ENCODE data around the gene TMEM198. TPM values are rescaled to one million over a fixed set of nuclear protein-coding genes. Genes with fewer than 3 reads are reported as not detected.

TMEM198 gene
- polyA plus RNA-seq, 1 donor (not counting 4 experiments of a cell fraction or from before 2014, with no cell fraction given): 0.81 TPM

GRCh38 chr2:219547621-219548020, 3.8 kb downstream of the TMEM198 start:
- Histone ChIP-seq H3K4me2 (ENCODE audit: control insufficient read depth, extremely low read depth, insufficient read depth, low read depth, low read length) (no peak overlapping the region), H4K20me1 (ENCODE audit: control insufficient read depth, extremely low read depth, insufficient read depth, low read length) (no peaks in the 10 kb centered on the region), H3K36me3 (ENCODE audit: control insufficient read depth in 2 of 2, extremely low read depth in 1 of 2, insufficient read depth in 2 of 2, low read length in 2 of 2) (no peaks in the 10 kb centered on the region), H3K27me3 (ENCODE audit: control insufficient read depth, extremely low read depth, insufficient read depth, low read length) (no peaks in the 10 kb centered on the region), H3K79me2 (ENCODE audit: control insufficient read depth, insufficient read depth, low read length) (peaks cover 2% of the 10 kb centered on the region), H2AFZ (ENCODE audit: control insufficient read depth, low read length) (no peak overlapping the region), H3K9me3 (ENCODE audit: control insufficient read depth, low read depth, low read length) (no peaks in the 10 kb centered on the region), H3K27ac (ENCODE audit: control insufficient read depth, insufficient read depth, low read length) (no peak overlapping the region), H3K4me3 (ENCODE audit: control insufficient read depth in 2 of 3, extremely low read depth in 1 of 3, insufficient read depth in 2 of 3, low read depth in 1 of 3, low read length in 3 of 3) (no peak overlapping the region), H3K4me1 (ENCODE audit: control insufficient read depth, extremely low read depth, insufficient read depth, low read length) (no peaks in the 10 kb centered on the region), H3K9ac (ENCODE audit: control insufficient read depth, extremely low read depth, insufficient read depth, low read length) (no peak overlapping the region), H3K9me1 (ENCODE audit: control insufficient read depth, extremely low read depth, insufficient read depth, low read length) (no peaks in the 10 kb centered on the region)
- FAIRE-seq (no peak), DNase-seq (ENCODE audit: low read depth, low spot score) (no peak)
- no peak for TF ChIP-seq EZH2 (IDR thresholded peaks at IDR 0.05; ENCODE audit: low read length)
- TF ChIP-seq CTCF (optimal IDR thresholded peaks at IDR 0.05 in 1 of 3, IDR thresholded peaks at IDR 0.05 in 1 of 3, conservative IDR thresholded peaks at IDR 0.05 in 1 of 3; ENCODE audit: extremely low read depth in 1 of 3, insufficient read depth in 2 of 3, low read length in 3 of 3): no peak
- dilution Hi-C loops (cut with MboI; ENCODE audit: extremely low pct_ligation_motif_present, low sequenced_read_pairs): no loop called here

- Histone ChIP-seq H4K20me1 (ENCODE audit: control insufficient read depth, extremely low read depth, insufficient read depth, low read length) (no peaks in the 10 kb centered on the region), H3K36me3 (ENCODE audit: control insufficient read depth in 2 of 2, extremely low read depth in 1 of 2, insufficient read depth in 2 of 2, low read length in 2 of 2) (no peaks in the 10 kb centered on the region), H3K9ac (ENCODE audit: control insufficient read depth, extremely low read depth, insufficient read depth, low read length) (no peak overlapping the region), H3K4me1 (ENCODE audit: control insufficient read depth, extremely low read depth, insufficient read depth, low read length) (no peaks in the 10 kb centered on the region), H3K9me1 (ENCODE audit: control insufficient read depth, extremely low read depth, insufficient read depth, low read length) (no peaks in the 10 kb centered on the region), H3K27ac (ENCODE audit: control insufficient read depth, insufficient read depth, low read length) (no peak overlapping the region), H3K4me3 (ENCODE audit: control insufficient read depth in 2 of 3, extremely low read depth in 1 of 3, insufficient read depth in 2 of 3, low read depth in 1 of 3, low read length in 3 of 3) (no peak overlapping the region), H3K79me2 (ENCODE audit: control insufficient read depth, insufficient read depth, low read length) (no peaks in the 10 kb centered on the region), H3K27me3 (ENCODE audit: control insufficient read depth, extremely low read depth, insufficient read depth, low read length) (peaks cover 8% of the 10 kb centered on the region), H3K9me3 (ENCODE audit: control insufficient read depth, low read depth, low read length) (no peaks in the 10 kb centered on the region), H2AFZ (ENCODE audit: control insufficient read depth, low read length) (no peak overlapping the region), H3K4me2 (ENCODE audit: control insufficient read depth, extremely low read depth, insufficient read depth, low read depth, low read length) (no peak overlapping the region)
- DNase-seq (ENCODE audit: low read depth, low spot score): no peak
- dilution Hi-C loops (cut with MboI; ENCODE audit: extremely low pct_ligation_motif_present, low sequenced_read_pairs): no loop called here
- FAIRE-seq: no peak
- TF ChIP-seq EZH2 (IDR thresholded peaks at IDR 0.05; ENCODE audit: low read length) (no peak), CTCF (optimal IDR thresholded peaks at IDR 0.05 in 1 of 3, IDR thresholded peaks at IDR 0.05 in 1 of 3, conservative IDR thresholded peaks at IDR 0.05 in 1 of 3; ENCODE audit: extremely low read depth in 1 of 3, insufficient read depth in 2 of 3, low read length in 3 of 3) (no peak)
Observed at GRCh38 chr2:219548990-219549389, 5.2 kb downstream of the TMEM198 start.

Data from keratinocyte (primary cell).